Endothelial cell of umbilical vein (primary cell): ENCODE results near the gene SLC12A2.

Experiments used
- EZH2 ChIP-seq: IDR thresholded peaks from 2 replicates; pipeline ENCODE4 v1.6.1; 2012; ENCODE audit warnings: borderline replicate concordance, low read depth, mild to moderate bottlenecking, moderate library complexity, low read length, inconsistent platforms; ENCODE audit not compliant: severe bottlenecking
- POLR2A ChIP-seq: IDR thresholded peaks from 2 replicates; pipeline ENCODE4 v1.6.1; 2012; ENCODE audit warnings: low read depth, mild to moderate bottlenecking, control low read depth, low read length
- TF ChIP-seq, protein P1 (sequence below), 2 donors: IDR thresholded peaks; 1 replicate in 1 of 2; 2 replicates in 1 of 2; pipeline ENCODE4 v1.5.1; 2011; ENCODE audit warnings: low read length in 2 of 2, mild to moderate bottlenecking in 2 of 2, moderate library complexity in 2 of 2, control low read depth in 1 of 2, inconsistent platforms in 1 of 2, low read depth in 1 of 2; ENCODE audit not compliant: insufficient read depth in 1 of 2; ENCODE audit errors: extremely low read depth in 1 of 2

DNA sequence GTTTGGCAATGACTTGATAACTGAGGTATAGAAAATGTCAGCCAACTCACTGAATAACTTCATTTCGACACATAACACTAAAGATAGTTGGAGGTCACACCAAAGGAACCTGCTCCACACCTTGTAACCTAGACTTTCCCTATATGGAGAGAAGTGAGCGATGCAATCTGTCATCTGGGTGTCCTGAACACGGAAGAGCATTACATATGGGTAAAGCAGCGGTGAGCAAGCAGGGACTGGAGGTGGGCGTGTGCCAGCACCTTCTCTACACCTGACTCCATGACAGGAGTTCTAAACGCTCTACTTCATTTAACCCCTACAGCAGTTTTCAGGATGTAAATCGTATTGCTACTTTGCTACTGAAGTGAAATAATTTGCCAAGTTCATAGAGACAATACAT is 152.8 kb downstream of the SLC12A2 start:
- TF ChIP-seq, protein P1, sequence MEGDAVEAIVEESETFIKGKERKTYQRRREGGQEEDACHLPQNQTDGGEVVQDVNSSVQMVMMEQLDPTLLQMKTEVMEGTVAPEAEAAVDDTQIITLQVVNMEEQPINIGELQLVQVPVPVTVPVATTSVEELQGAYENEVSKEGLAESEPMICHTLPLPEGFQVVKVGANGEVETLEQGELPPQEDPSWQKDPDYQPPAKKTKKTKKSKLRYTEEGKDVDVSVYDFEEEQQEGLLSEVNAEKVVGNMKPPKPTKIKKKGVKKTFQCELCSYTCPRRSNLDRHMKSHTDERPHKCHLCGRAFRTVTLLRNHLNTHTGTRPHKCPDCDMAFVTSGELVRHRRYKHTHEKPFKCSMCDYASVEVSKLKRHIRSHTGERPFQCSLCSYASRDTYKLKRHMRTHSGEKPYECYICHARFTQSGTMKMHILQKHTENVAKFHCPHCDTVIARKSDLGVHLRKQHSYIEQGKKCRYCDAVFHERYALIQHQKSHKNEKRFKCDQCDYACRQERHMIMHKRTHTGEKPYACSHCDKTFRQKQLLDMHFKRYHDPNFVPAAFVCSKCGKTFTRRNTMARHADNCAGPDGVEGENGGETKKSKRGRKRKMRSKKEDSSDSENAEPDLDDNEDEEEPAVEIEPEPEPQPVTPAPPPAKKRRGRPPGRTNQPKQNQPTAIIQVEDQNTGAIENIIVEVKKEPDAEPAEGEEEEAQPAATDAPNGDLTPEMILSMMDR (IDR thresholded peaks at IDR 0.05; ENCODE audit: extremely low read depth in 1 of 2, insufficient read depth in 1 of 2, low read depth in 1 of 2, low read length in 2 of 2) = no peak
- TF ChIP-seq POLR2A (no peak), EZH2 (no peak)
